ENCODE data around the gene BCCIP. TPM values are rescaled to one million over a fixed set of nuclear protein-coding genes. Genes with fewer than 3 reads are reported as not detected.

BCCIP gene
- total RNA-seq, 1 experiment from 2014 or later, result 113 TPM

DNA sequence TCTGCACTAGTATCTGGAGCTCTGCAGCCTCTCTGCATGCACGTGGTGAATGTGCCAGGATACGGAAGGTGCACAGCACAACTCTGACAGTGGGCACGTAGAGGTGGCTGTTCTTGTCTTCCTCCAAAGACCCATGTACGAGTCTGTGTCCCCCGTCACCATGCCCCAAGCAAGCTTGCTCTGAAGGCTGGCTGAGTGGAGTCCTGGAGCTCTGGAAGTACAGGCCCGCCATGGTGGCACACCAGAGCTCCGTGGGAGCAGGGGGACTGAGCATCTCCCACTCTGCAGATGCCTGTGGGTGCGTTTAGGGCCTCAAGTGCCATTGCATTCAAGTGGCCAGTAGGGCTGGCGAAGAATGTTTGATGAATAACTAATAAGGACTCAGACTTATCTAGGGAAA lies 17.1 kb downstream of the BCCIP start:
- no peak for DNase-seq (ENCODE audit: low spot score)
- no peak overlapping the region for H3K27ac ChIP-seq (ENCODE audit: low read depth, low read length, poor library complexity, severe bottlenecking)
- no peaks in the 10 kb centered on the region for H3K4me1 ChIP-seq (ENCODE audit: insufficient read depth, low read length, poor library complexity, severe bottlenecking)
- intact Hi-C loops (cut with micrococcal nuclease; ENCODE audit: unreplicated experiment), result no loop called here
- peaks cover 66% of the 10 kb centered on the region for H3K36me3 ChIP-seq (ENCODE audit: insufficient read depth, low read length, poor library complexity, severe bottlenecking)
- no peak for TF ChIP-seq EZH2 (IDR thresholded peaks at IDR 0.05; ENCODE audit: borderline replicate concordance, low read depth, low read length, poor library complexity, severe bottlenecking)
- TF ChIP-seq, protein P1, sequence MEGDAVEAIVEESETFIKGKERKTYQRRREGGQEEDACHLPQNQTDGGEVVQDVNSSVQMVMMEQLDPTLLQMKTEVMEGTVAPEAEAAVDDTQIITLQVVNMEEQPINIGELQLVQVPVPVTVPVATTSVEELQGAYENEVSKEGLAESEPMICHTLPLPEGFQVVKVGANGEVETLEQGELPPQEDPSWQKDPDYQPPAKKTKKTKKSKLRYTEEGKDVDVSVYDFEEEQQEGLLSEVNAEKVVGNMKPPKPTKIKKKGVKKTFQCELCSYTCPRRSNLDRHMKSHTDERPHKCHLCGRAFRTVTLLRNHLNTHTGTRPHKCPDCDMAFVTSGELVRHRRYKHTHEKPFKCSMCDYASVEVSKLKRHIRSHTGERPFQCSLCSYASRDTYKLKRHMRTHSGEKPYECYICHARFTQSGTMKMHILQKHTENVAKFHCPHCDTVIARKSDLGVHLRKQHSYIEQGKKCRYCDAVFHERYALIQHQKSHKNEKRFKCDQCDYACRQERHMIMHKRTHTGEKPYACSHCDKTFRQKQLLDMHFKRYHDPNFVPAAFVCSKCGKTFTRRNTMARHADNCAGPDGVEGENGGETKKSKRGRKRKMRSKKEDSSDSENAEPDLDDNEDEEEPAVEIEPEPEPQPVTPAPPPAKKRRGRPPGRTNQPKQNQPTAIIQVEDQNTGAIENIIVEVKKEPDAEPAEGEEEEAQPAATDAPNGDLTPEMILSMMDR (conservative IDR thresholded peaks at IDR 0.05; ENCODE audit: low read depth, low read length), result no peak
- ChIA-PET POLR2A (ENCODE audit: low non-redundant PET) (no interaction called here), CTCF (no interaction called here)
- no peak overlapping the region for H3K4me3 ChIP-seq (ENCODE audit: low read depth, low read length, poor library complexity, severe bottlenecking)
- no peaks in the 10 kb centered on the region for H3K27me3 ChIP-seq (replicated peaks; ENCODE audit: insufficient read depth, low read depth, low read length, poor library complexity)
- H3K9me3 ChIP-seq (ENCODE audit: low read depth, low read length, poor library complexity, severe bottlenecking), result no peaks in the 10 kb centered on the region
- no TSS peak for BruUV-seq (replicated peaks)

DNA sequence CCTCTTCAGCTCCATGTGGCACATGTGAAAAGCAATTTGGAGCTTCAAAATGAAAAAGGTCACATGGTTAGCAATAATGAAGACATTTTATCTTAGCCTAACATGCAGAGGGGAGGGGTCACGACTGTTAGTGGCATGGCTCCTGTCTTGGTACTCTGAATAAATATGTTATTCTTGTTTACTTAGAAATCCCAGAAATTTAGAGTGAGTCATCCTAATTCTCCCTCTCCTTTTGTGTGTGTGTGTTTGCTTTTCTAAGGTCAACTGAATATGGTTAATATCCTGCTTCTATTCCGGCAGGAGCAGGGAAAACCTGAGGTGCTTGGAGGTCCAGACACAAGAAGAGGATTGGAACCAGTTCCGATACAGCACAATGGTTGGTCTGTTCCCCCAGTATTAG lies 17.6 kb downstream of the BCCIP start:
- TF ChIP-seq, protein P1 (conservative IDR thresholded peaks at IDR 0.05; ENCODE audit: low read depth, low read length), result no peak
- TF ChIP-seq EZH2 (IDR thresholded peaks at IDR 0.05; ENCODE audit: borderline replicate concordance, low read depth, low read length, poor library complexity, severe bottlenecking), result no peak
- Histone ChIP-seq H3K27ac (ENCODE audit: low read depth, low read length, poor library complexity, severe bottlenecking) (no peak overlapping the region), H3K9me3 (ENCODE audit: low read depth, low read length, poor library complexity, severe bottlenecking) (no peaks in the 10 kb centered on the region), H3K27me3 (replicated peaks; ENCODE audit: insufficient read depth, low read depth, low read length, poor library complexity) (no peaks in the 10 kb centered on the region), H3K4me3 (ENCODE audit: low read depth, low read length, poor library complexity, severe bottlenecking) (no peak overlapping the region), H3K36me3 (ENCODE audit: insufficient read depth, low read length, poor library complexity, severe bottlenecking) (peaks cover 60% of the 10 kb centered on the region), H3K4me1 (ENCODE audit: insufficient read depth, low read length, poor library complexity, severe bottlenecking) (no peaks in the 10 kb centered on the region)
- POLR2A ChIA-PET (ENCODE audit: low non-redundant PET), result no interaction called here
- no TSS peak for BruUV-seq (replicated peaks)
- CTCF ChIA-PET, result no interaction called here
- no peak for DNase-seq (ENCODE audit: low spot score)
- intact Hi-C loops (cut with micrococcal nuclease; ENCODE audit: unreplicated experiment), result no loop called here

- no peak overlapping the region for H3K27ac ChIP-seq (ENCODE audit: low read depth, low read length, poor library complexity, severe bottlenecking)
- peaks cover 34% of the 10 kb centered on the region for H3K36me3 ChIP-seq (ENCODE audit: insufficient read depth, low read length, poor library complexity, severe bottlenecking)
- no peak overlapping the region for H3K4me3 ChIP-seq (ENCODE audit: low read depth, low read length, poor library complexity, severe bottlenecking)
- ChIA-PET CTCF (no interaction called here), POLR2A (ENCODE audit: low non-redundant PET) (no interaction called here)
- no peaks in the 10 kb centered on the region for H3K27me3 ChIP-seq (replicated peaks; ENCODE audit: insufficient read depth, low read depth, low read length, poor library complexity)
- DNase-seq (ENCODE audit: low spot score), result no peak
- H3K9me3 ChIP-seq (ENCODE audit: low read depth, low read length, poor library complexity, severe bottlenecking), result no peaks in the 10 kb centered on the region
- intact Hi-C loops (cut with micrococcal nuclease; ENCODE audit: unreplicated experiment), result no loop called here
- no TSS peak for BruUV-seq (replicated peaks)
- no peaks in the 10 kb centered on the region for H3K4me1 ChIP-seq (ENCODE audit: insufficient read depth, low read length, poor library complexity, severe bottlenecking)
- TF ChIP-seq, protein P1 (conservative IDR thresholded peaks at IDR 0.05; ENCODE audit: low read depth, low read length), result no peak
- TF ChIP-seq EZH2 (IDR thresholded peaks at IDR 0.05; ENCODE audit: borderline replicate concordance, low read depth, low read length, poor library complexity, severe bottlenecking), result no peak
These were observed 20.4 kb downstream of the BCCIP start for GRCh38 chr10:125843603-125844329.
